Neural crest cell (in vitro differentiated cells): ENCODE measurements around the gene ETFRF1. TPM values are rescaled to one million over a fixed set of nuclear protein-coding genes. Genes with fewer than 3 reads are reported as not detected.

ENCODE experiments used
- DNase-seq: peaks from one replicate; pipeline ENCODE4 v3.0.0; 2021; ENCODE audit warnings: low read depth, mixed read lengths, low spot score
- H3K27ac Mint-ChIP-seq: one replicate; pipeline ENCODE4 v1.8.0; 2021; ENCODE audit warnings: mild to moderate bottlenecking, mixed read lengths; ENCODE audit not compliant: unreplicated experiment
- H3K27me3 Mint-ChIP-seq: 2 replicates; pipeline ENCODE4 v1.8.0; 2021; ENCODE audit warnings: low read depth, mild to moderate bottlenecking, mixed read lengths
- H3K36me3 Mint-ChIP-seq: 2 replicates; pipeline ENCODE4 v1.8.0; 2021; ENCODE audit warnings: low read depth, mild to moderate bottlenecking, mixed read lengths
- H3K4me1 Mint-ChIP-seq: 2 replicates; pipeline ENCODE4 v1.8.0; 2021; ENCODE audit warnings: mixed read lengths
- H3K4me3 Mint-ChIP-seq: one replicate; pipeline ENCODE4 v1.8.0; 2021; ENCODE audit warnings: mild to moderate bottlenecking, mixed read lengths
- H3K9me3 Mint-ChIP-seq: 2 replicates; pipeline ENCODE4 v1.8.0; 2021; ENCODE audit warnings: mixed read lengths
- CTCF ChIP-seq: fragments of 200-600 bp; sonication (generic); conservative IDR thresholded peaks from 2 replicates; pipeline ENCODE4 v1.5.0; 2021; ENCODE audit warnings: antibody characterized with exemption, mild to moderate bottlenecking
- total RNA-seq: library from RNA; stranded (reverse); gene quantifications from 2 replicates; pipeline ENCODE4 v1.2.1, GENCODE V29; 2021

The ETFRF1 gene
- total RNA-seq, 1 donor from 2014 or later: 14.1 TPM

GRCh38 chr12:25208554-25208953 is 13.5 kb downstream of the ETFRF1 start:
- no peaks in the 10 kb centered on the region for H3K4me1 Mint-ChIP-seq
- no peak overlapping the region for H3K4me3 Mint-ChIP-seq
- H3K9me3 Mint-ChIP-seq: no peaks in the 10 kb centered on the region
- no peaks in the 10 kb centered on the region for H3K27me3 Mint-ChIP-seq
- H3K27ac Mint-ChIP-seq: no peak overlapping the region
- H3K36me3 Mint-ChIP-seq: no peaks in the 10 kb centered on the region
- DNase-seq: no peak
- TF ChIP-seq CTCF: no peak

- Mint-ChIP-seq H3K27ac (no peak overlapping the region), H3K4me3 (no peak overlapping the region), H3K4me1 (no peaks in the 10 kb centered on the region), H3K27me3 (no peaks in the 10 kb centered on the region), H3K9me3 (no peaks in the 10 kb centered on the region), H3K36me3 (no peaks in the 10 kb centered on the region)
- no peak for TF ChIP-seq CTCF
- DNase-seq: no peak
These were observed 18.3 kb downstream of the ETFRF1 start for GRCh38 chr12:25213338-25213737.

GRCh38 chr12:25236190-25236589 is 41.2 kb downstream of the ETFRF1 start:
- TF ChIP-seq CTCF: no peak
- Mint-ChIP-seq H3K9me3 (no peaks in the 10 kb centered on the region), H3K4me1 (no peaks in the 10 kb centered on the region), H3K27ac (no peak overlapping the region), H3K36me3 (peaks cover 13% of the 10 kb centered on the region), H3K4me3 (no peak overlapping the region), H3K27me3 (no peaks in the 10 kb centered on the region)
- no peak for DNase-seq

GRCh38 chr12:25236626-25237025 is 41.6 kb downstream of the ETFRF1 start:
- no peak overlapping the region for H3K4me3 Mint-ChIP-seq
- TF ChIP-seq CTCF: no peak
- peaks cover 13% of the 10 kb centered on the region for H3K36me3 Mint-ChIP-seq
- H3K9me3 Mint-ChIP-seq: no peaks in the 10 kb centered on the region
- H3K27me3 Mint-ChIP-seq: no peaks in the 10 kb centered on the region
- no peaks in the 10 kb centered on the region for H3K4me1 Mint-ChIP-seq
- no peak for DNase-seq
- H3K27ac Mint-ChIP-seq: no peak overlapping the region

GRCh38 chr12:25241167-25242020 is 46.4 kb downstream of the ETFRF1 start:
- Mint-ChIP-seq H3K4me1 (peaks cover 6% of the 10 kb centered on the region), H3K27ac (no peak overlapping the region), H3K4me3 (no peak overlapping the region), H3K36me3 (peaks cover 14% of the 10 kb centered on the region), H3K27me3 (no peaks in the 10 kb centered on the region), H3K9me3 (peaks cover 3% of the 10 kb centered on the region)
- no peak for DNase-seq
- peak; percentile 94 for TF ChIP-seq CTCF
